ENCODE results near the gene RAP2A. TPM values are rescaled to one million over a fixed set of nuclear protein-coding genes. Genes with fewer than 3 reads are reported as not detected.

The RAP2A gene
- total and polyA plus RNA-seq, 9 of the 15 experiments (the other 6 are each of a cell fraction or from before 2014, with no cell fraction given), result 1.8 to 11.7 (median 5.6) TPM

GRCh38 chr13:97403893-97404750 lies 29.8 kb upstream of the RAP2A start:
- BruUV-seq (replicated peaks), result no TSS peak
- ChIA-PET CTCF (ENCODE audit: low intra/inter-chr PET ratio) (no interaction called here), POLR2A (interaction anchor here (0.9 kb wide), 1 partner anchor 15 kb away, joined by 3 read pairs; no protein-coding TSS in a partner anchor)
- no peaks in the 10 kb centered on the region for H4K20me1 ChIP-seq (replicated peaks; ENCODE audit: control insufficient read depth, insufficient read depth, low read length)
- in situ Hi-C loops (cut with MboI), result no loop called here
- no peaks in the 10 kb centered on the region for H3K9me3 ChIP-seq (replicated peaks; ENCODE audit: control insufficient read depth, insufficient read depth, low read depth, low read length)
- H3K79me2 ChIP-seq (ENCODE audit: control insufficient read depth, insufficient read depth, low read length), result no peaks in the 10 kb centered on the region
- DNase-seq (ENCODE audit: extremely low read depth in 1 of 4, low spot score in 3 of 4) (no peak), ATAC-seq (no peak), FAIRE-seq (no peak)
- no peak overlapping the region for H2AFZ ChIP-seq (ENCODE audit: low read depth, low read length)
- H3K4me3 ChIP-seq, result no peak overlapping the region
- TF ChIP-seq CHD4 (IDR thresholded peaks at IDR 0.05; ENCODE audit: insufficient read depth, insufficient replicate concordance, low read depth, low read length, poor library complexity, severe bottlenecking) (no peak), POLR3G (IDR thresholded peaks at IDR 0.05; ENCODE audit: extremely low read depth, insufficient read length, insufficient replicate concordance) (no peak), CC2D1A (IDR thresholded peaks at IDR 0.05) (no peak), CBX2 (IDR thresholded peaks at IDR 0.05; ENCODE audit: insufficient read depth, low read length, poor library complexity, severe bottlenecking) (no peak), ZNF384 (IDR thresholded peaks at IDR 0.05; ENCODE audit: low read depth, low read length) (no peak), SMARCC2 (IDR thresholded peaks at IDR 0.05; ENCODE audit: low read depth) (no peak), SRF (CRISPR knock-in tag; IDR thresholded peaks at IDR 0.05) (no peak)
- TF ChIP-seq, protein P1, sequence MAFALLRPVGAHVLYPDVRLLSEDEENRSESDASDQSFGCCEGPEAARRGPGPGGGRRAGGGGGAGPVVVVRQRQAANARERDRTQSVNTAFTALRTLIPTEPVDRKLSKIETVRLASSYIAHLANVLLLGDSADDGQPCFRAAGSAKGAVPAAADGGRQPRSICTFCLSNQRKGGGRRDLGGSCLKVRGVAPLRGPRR (CRISPR knock-in tag; IDR thresholded peaks at IDR 0.05), result no peak
- no peaks in the 10 kb centered on the region for H3K4me1 ChIP-seq (replicated peaks in 1 of 2; ENCODE audit: control insufficient read depth in 2 of 2, insufficient read depth in 2 of 2, low read length in 2 of 2)
- no peak overlapping the region for H3K4me2 ChIP-seq (ENCODE audit: insufficient read depth, low read length)
- 0% methylated on average over 3 of the region's 3 CpGs for WGBS (ENCODE audit: insufficient coverage, low coverage, missing lambda C conversion rate)
- intact Hi-C loops (cut with micrococcal nuclease), result no loop called here
- H3K9me1 ChIP-seq (ENCODE audit: control insufficient read depth, insufficient read depth, low read length), result no peaks in the 10 kb centered on the region
- no peak overlapping the region for H3K27ac ChIP-seq (ENCODE audit: extremely low read depth, low read depth, low read length)
- H3K9ac ChIP-seq (ENCODE audit: insufficient read depth in 1 of 2, low read depth in 2 of 2, low read length in 2 of 2), result no peak overlapping the region
- H3K36me3 ChIP-seq (ENCODE audit: control insufficient read depth, insufficient read depth, low read length), result no peaks in the 10 kb centered on the region
- peaks cover 0 to 4% of the 10 kb centered on the region in 2 experiments; a peak in 3 of 5 replicates for H3K27me3 ChIP-seq (ENCODE audit: control insufficient read depth in 2 of 2, insufficient read depth in 2 of 2, low read length in 2 of 2)
